Muscle of arm (tissue), 12 donors: ENCODE results near the gene RXRA. TPM values are rescaled to one million over a fixed set of nuclear protein-coding genes. Genes with fewer than 3 reads are reported as not detected.

Experiments
- DNase-seq: peaks from one replicate; pipeline ENCODE4 v3.0.0-alpha.2; 2013
- polyA plus RNA-seq, 12 donors: library from polyadenylated mRNA; unstranded; fragments of 120-200 nt; gene quantifications; one replicate each; pipeline ENCODE4 v1.2.1, GENCODE V29; 2013; ENCODE audit not compliant: insufficient read length in 12 of 12

Gene RXRA
- polyA plus RNA-seq, 12 donors = 23.7 to 75.2 (median 28.6) TPM; not detected in 1

GRCh38 chr9:134413112-134413715 lies 87.0 kb downstream of the RXRA start:
- DNase-seq = no peak

DNA sequence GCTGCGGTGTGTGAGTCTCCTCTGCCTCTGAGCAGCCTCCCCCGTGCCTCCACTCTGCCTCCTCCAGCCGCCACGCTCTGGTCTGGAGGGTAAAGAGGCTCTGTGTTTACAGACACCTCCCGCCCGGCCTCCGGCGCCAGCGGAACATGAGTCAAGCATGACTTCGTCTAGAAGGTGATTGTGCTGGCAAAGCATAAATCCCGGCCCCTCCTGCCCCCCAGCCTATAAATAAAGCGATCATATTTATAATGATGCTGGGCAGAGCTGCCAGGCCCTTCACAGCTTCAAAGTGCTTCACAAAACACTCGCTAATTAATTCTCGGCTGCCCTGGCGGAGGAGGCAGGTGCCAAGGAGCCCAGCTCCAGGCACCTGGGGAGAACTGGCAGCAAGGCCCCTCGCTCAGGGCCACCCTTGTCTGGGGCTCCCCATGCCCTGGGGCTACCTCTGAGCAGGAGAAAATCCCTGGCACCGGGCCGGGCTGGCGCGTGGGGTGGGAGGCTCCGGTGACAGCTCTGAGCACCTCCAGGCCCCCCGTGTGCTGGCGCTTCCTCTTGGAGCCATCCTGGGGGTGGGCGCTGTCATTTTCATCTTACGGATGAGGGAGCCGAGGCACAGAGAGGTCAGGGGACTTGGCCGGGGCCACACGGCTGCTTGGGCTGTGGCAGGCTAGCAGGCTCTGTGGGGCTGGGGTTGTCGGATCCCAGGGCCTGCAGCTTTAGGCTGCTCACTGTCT lies 87.8 kb downstream of the RXRA start:
- no peak for DNase-seq

DNA sequence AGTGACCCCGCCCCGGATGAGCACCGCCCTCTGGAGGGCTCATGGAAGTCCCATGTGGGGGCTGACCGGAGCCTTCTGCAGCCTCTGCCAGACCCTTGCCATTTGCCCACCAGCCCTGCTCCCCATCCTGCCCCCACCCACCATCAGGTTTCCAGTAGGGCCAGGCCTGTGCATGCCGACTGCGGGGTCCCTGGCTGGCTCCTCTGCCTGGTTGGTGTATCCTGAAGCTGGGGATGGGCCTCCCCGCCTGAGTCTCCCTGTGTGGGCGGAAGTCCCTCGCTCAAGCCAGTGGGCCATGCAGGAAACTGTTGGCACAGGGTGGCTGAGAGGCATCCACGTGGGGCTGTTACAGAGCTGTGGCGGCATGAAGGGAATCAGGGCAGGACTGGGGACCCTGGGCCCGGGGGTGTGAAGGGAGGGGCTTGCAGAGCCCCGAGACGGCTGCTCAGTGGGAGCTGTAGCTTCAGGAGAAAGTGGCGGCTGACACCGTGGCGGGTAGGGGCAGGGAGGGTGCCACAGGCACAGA lies 88.7 kb downstream of the RXRA start:
- DNase-seq = no peak

DNA sequence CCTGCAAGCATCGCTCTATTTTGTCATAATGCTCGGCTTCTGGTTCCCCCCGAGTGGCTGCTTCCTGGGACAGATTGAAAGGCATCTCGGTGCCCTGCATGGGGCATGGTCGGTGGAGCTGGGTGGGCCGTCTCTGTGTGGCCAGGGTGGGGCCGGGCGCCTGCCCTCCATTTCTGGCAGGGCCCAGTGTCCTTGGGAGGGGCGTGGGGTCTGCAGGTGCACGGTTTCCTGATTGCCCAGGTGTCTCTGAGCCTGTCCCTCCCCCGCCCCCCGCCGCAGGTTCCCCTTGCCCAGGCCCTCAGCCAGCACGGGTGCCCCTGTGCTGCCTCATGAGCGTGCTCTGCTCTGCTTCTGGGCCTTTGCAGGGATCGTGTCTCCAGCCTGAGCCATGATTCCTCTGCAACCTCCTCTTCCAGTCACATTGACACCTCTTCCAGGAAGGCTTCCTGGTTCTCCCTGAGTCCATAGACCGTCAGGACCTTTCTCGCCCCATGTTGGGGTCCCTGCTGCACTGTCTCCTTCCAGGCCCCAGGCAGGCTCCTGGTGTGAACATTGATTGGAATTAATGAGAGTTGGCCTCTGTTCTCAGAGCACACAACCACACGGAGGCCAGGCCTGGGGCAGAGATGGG lies 90.2 kb downstream of the RXRA start:
- no peak for DNase-seq

GRCh38 chr9:134418354-134418753 lies 92.1 kb downstream of the RXRA start:
- no peak for DNase-seq

DNA sequence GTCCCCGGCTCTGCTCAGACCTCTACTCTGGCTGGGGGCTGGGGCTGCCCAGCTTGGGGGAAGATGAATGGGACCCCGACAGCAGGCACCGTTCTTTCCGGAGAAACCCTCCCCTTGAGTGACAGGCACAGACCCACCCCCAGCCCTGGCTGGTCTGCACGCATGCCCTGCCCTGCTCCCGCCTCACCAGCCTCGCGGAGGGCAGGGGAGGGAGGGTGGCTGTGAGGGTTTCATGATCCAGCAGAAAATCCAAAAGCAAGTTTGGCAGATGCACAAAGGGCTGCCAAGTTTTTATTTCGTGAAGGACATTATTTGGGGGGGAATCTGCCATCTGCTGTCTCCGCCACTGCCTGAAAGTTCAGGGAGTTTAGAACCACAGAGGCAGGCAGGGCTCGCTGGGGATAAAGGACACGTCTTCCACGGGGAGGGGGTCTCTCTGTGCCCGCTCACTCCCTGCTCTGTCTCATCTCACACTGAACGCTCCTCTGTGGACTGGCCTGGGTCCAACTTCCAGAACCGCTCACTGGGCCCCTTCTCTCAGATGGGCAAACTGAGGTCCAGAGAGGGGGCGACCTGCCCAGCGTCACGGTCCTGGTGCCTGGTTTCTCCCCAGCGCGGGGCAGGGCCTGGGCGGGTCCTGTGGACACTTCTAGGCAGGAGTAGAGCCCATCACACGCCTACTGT lies 92.9 kb downstream of the RXRA start:
- no peak for DNase-seq

DNA sequence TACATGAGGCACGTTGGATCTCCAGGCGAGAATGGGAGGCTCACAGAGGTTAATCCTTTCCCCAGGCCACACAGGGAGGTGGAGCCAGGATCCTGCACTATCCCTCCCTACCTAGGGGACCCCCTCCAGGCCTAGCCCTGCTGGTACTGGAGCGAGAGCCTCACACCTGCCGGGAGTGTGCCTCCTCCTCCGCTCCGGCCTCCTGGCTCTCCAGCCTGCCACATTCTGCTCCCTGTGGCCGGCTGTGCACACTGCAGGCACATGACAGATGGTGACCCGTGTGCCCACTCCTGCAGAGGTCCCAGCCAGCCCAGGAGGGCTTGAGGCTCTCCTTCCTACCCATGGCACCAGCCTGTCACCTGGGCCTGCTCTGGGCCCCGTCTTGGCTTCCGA lies 93.4 kb downstream of the RXRA start:
- DNase-seq = no peak

GRCh38 chr9:134420281-134420845 lies 94.1 kb downstream of the RXRA start:
- DNase-seq = no peak

GRCh38 chr9:134420974-134421432 lies 94.7 kb downstream of the RXRA start:
- DNase-seq = no peak

- DNase-seq = no peak
Measured at GRCh38 chr9:134421888-134422287, 95.6 kb downstream of the RXRA start.

DNA sequence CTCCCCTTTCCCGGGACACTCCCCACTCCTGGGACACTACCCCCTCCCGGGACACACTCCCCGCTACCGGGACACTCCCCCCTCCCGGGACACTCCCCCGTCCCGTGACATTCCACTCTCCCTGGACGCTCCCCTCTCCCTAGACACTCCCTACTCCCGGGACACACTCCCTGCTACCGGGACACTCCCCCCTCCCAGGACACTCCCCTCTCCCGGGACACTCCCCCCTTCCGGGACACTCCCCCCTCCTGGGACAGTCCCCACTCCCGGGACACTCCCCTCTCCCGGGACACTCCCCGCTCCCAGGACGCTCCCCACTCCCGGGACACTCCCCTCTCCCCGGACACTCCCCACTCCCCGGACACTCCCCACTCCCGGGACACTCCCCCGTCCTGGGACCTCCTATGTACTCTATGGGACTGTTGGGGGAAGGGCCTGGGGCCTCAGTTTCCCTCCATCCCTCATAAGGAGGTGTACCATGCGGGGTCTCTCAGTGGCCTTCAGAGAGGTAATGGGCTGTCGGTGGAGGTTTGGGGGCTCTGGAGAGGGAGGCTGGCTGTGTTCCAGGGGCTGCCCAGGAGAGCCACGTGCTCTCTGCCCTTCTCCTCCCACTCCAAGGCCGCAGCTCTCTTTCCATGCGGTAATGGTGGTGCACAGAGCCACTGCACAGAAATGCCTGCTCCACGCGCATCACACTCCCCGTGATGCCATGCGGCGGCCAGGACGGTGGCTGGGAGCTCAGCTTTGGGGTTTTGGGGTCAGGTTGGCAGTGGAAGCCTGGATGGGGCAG lies 96.2 kb downstream of the RXRA start:
- DNase-seq = no peak

GRCh38 chr9:134423166-134423565 lies 96.9 kb downstream of the RXRA start:
- DNase-seq = no peak

- DNase-seq = no peak
Measured at GRCh38 chr9:134423749-134424148, 97.5 kb downstream of the RXRA start.

- no peak for DNase-seq
Measured at GRCh38 chr9:134424818-134425217, 98.6 kb downstream of the RXRA start.

DNA sequence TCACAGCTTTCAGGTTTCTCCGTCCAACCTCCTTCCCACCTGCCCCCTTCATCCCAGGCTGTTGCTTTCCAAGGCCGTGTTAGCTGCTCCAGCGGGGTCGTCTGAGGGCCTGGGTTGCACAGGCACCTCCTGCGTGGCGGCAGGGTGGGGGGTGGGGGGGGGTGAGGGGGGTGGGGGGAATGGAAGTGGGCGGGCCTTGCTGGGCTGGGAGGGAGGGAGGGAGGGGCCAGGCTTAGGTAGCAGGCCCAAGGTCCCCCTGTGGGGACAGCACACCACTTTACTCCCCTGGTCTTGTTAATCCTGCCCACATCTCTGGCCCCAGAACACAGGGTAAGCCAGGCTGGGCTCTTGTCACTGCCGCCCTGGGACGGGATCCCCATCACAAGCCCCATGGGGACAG lies 99.1 kb downstream of the RXRA start:
- no peak for DNase-seq

DNA sequence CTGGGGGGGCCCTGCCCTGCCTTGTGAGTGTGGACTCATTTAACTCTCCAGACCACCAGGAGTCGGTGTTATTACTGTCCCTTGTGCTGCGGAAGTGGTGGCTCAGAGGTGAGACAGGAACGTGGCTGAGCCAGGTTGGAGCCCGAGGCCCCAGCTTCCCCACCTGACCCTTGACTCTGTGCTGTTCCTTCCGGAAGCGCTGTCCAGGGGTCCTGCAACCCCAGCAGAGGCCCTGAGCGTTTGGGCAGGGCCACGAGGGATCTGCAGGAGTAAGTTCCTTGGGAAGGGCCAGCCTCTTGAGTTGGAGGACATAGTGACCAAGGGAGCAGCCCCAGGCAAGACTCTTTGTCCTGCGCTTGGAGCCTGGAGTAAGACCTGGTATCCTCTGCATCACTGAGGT lies 99.6 kb downstream of the RXRA start:
- no peak for DNase-seq

GRCh38 chr9:134426436-134426835 lies 100.2 kb downstream of the RXRA start:
- no peak for DNase-seq

GRCh38 chr9:134427153-134427782 lies 101.0 kb downstream of the RXRA start:
- DNase-seq = no peak

GRCh38 chr9:134428559-134428958 lies 102.3 kb downstream of the RXRA start:
- no peak for DNase-seq

GRCh38 chr9:134429007-134429406 lies 102.8 kb downstream of the RXRA start:
- no peak for DNase-seq

DNA sequence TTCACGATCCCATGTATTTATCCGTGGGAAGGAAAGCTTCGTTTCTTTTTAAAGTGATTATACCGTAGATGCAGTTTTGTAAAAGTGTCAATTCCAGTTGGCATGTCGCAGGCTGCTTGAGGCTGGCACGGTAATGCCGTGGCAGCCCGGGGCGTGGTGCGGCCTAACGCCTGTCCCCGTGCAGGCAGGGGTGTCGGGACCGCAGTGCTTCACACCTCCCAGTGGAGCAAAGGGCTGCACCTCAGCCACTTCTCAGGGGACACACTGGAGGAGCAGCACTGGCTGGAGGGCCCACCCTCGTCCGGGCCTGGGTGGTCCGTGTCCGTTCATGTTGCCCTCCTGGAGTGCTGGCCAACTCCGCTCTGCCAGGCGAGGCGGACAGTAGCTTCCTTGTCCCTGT lies 103.2 kb downstream of the RXRA start:
- no peak for DNase-seq
